Immature natural killer cell (primary cell): ENCODE data around the gene SEC61A1. TPM values are rescaled to one million over a fixed set of nuclear protein-coding genes. Genes with fewer than 3 reads are reported as not detected.

ENCODE experiments used
- DNase-seq, 3 donors: peaks; one replicate each; pipeline ENCODE4 v3.0.0; 2022; ENCODE audit warnings: mixed read lengths in 1 of 3
- H3K27ac Mint-ChIP-seq, 6 donors: one replicate each; pipeline ENCODE4 v1.8.0; 2020; ENCODE audit warnings: mixed read lengths in 6 of 6, mild to moderate bottlenecking in 5 of 6, inconsistent platforms in 4 of 6, moderate library complexity in 3 of 6
- H3K27me3 Mint-ChIP-seq, 3 donors: one replicate each; pipeline ENCODE4 v1.8.0; 2020 to 2021; ENCODE audit warnings: low read depth in 3 of 3, mild to moderate bottlenecking in 3 of 3, mixed read lengths in 3 of 3, moderate library complexity in 3 of 3, inconsistent platforms in 1 of 3
- H3K36me3 Mint-ChIP-seq, 3 donors: one replicate each; pipeline ENCODE4 v1.8.0; 2020; ENCODE audit warnings: mixed read lengths in 3 of 3, inconsistent platforms in 2 of 3, mild to moderate bottlenecking in 2 of 3
- H3K4me1 Mint-ChIP-seq, 2 donors: one replicate each; pipeline ENCODE4 v1.8.0; 2020; ENCODE audit warnings: inconsistent platforms in 2 of 2, mild to moderate bottlenecking in 2 of 2, mixed read lengths in 2 of 2, moderate library complexity in 1 of 2
- H3K4me3 Mint-ChIP-seq, 5 donors: one replicate each; pipeline ENCODE4 v1.8.0; 2020; ENCODE audit warnings: mild to moderate bottlenecking in 5 of 5, mixed read lengths in 5 of 5, inconsistent platforms in 3 of 5, moderate library complexity in 3 of 5
- H3K9me3 Mint-ChIP-seq, 6 donors: one replicate each; pipeline ENCODE4 v1.8.0; 2020; ENCODE audit warnings: mild to moderate bottlenecking in 6 of 6, mixed read lengths in 6 of 6, inconsistent platforms in 4 of 6, moderate library complexity in 3 of 6
- polyA plus RNA-seq, 3 donors: library from polyadenylated mRNA; unstranded; fragments of 300-500 nt; fragmentation: Illumina TruSeq; gene quantifications; one replicate each; pipeline ENCODE4 v1.2.3, GENCODE V29; 2021

SEC61A1 gene
- 100 to 1,000 TPM; 107 to 195 (median 172) TPM for polyA plus RNA-seq

DNA sequence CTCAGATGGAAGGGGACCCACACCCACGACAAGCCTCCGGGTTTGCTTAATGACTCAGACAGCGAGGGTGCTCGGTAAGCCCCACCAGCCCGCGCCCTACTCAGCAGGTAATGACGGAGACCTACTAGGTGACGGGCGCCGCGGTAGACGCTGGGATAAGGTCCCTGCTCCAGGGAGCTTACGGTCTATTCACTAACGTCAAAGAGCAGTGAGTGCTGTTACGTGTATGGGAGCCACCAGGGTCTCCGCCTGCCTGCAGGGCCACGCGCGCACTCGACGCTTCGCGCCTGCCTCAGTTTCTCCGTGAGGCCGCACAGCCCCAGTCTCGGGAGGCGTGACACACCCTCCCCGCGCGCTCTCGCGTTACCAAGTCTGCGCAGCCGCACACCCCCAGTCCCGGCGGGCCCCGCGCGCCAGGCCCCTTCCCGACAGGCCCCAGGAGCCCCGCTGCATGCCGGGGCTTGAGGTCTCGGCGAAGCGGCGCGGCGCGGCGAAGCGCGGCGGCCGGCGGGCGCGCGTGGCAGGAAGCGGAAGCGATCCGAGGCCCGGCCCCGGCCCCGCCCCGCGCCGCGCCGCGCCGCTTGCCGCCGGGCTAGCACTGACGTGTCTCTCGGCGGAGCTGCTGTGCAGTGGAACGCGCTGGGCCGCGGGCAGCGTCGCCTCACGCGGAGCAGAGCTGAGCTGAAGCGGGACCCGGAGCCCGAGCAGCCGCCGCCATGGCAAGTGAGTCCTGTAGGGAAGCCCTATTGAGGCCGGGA is at the start of gene SEC61A1:
Gene SEC61A1 (plus strand): TSS at position 601 of the 758 bp plus-strand sequence. CDS start 116 bp downstream, at position 717.
- peaks cover 0 to 21% (median 4%) of the 10 kb centered on the region in 3 donors for H3K36me3 Mint-ChIP-seq
- H3K4me1 Mint-ChIP-seq: peaks cover 45 to 52% of the 10 kb centered on the region in 2 donors
- peak within 1 kb of the TSS; percentile 88 to 96 (median 95) for H3K4me3 Mint-ChIP-seq
- DNase-seq: peak; percentile 93 to 94 (median 94)
- H3K9me3 Mint-ChIP-seq: no peaks in the 10 kb centered on the region
- peaks cover 1 to 12% (median 6%) of the 10 kb centered on the region in 3 donors for H3K27me3 Mint-ChIP-seq
- peak within 1 kb of the TSS; percentile 90 to 98 (median 98) for H3K27ac Mint-ChIP-seq

DNA sequence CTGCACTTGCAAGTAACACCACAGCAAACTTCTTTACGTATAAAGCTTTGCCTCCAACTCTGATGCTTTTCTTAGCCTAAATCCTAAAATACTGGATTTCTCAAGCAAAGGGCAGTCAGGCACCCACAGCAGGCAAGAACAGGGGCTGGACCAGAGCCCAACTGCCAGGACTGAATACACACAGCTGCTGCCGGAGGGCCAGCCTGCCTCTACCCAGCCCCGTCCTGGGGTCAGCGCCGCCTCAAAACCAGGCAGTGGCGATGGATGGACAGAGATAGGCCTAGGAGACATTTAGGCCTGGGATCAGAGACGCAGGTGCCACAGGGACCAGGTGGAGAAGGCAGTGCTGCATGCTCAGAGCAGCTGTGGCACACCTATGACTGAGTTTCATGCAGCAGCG is 47.6 kb upstream of the SEC61A1 start:
- H3K9me3 Mint-ChIP-seq: no peaks in the 10 kb centered on the region
- H3K4me1 Mint-ChIP-seq: no peaks in the 10 kb centered on the region
- peaks cover 1 to 3% (median 2%) of the 10 kb centered on the region in 3 donors for H3K27me3 Mint-ChIP-seq
- no peak for DNase-seq
- H3K4me3 Mint-ChIP-seq: no peak overlapping the region
- H3K27ac Mint-ChIP-seq: no peak overlapping the region
- no peaks in the 10 kb centered on the region for H3K36me3 Mint-ChIP-seq

DNA sequence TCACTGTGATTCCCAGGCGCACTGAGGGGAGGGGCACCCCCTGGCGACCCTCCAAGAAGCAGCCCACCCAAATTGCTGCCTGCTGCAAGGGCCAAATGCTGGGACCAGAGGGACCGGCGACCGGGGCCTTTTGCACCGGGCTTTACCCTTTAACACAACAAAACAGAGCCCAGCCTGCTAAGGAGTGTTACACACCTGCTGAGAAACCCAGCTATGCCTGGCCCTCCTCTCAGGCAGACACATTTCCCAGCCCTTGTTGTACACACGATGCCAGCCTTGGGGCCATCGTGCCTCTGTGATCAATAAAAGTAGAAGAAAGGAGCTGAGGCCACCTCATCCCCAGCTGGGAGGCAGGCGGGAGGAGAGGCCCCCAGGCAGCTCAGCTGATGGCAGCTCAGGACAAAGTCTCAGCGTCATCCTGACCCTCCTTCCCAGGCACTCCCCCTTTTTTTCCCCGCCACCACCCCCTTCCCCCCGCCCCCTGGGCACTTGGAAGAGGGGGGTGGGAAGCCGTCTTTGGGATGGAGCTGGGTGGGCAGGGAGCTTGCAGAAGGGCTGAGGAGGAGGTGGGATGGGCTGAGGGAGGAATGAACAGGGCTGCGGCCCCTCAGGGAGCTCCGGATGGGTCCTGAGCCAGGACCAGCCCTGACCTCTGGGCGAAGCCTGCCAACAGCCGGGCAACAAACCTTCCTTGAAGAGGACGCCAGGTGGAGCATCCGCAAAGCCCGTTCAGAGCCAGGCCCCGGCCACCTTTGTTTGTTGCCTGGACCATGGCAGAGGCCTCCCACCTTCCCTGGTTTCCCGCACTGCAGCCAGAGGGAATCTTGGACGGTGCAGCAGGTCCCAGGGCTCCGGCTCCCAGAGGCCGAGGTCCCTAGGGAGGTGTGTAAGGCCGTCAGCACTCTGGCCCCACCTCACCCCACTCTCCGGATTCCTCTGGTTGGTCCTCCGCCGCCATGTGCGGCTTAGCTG is 45.9 kb upstream of the SEC61A1 start:
- Mint-ChIP-seq H3K9me3 (no peaks in the 10 kb centered on the region), H3K4me3 (no peak overlapping the region), H3K4me1 (no peaks in the 10 kb centered on the region), H3K27me3 (peaks cover 1 to 4% (median 3%) of the 10 kb centered on the region in 3 donors), H3K27ac (no peak overlapping the region), H3K36me3 (no peaks in the 10 kb centered on the region)
- no peak for DNase-seq

DNA sequence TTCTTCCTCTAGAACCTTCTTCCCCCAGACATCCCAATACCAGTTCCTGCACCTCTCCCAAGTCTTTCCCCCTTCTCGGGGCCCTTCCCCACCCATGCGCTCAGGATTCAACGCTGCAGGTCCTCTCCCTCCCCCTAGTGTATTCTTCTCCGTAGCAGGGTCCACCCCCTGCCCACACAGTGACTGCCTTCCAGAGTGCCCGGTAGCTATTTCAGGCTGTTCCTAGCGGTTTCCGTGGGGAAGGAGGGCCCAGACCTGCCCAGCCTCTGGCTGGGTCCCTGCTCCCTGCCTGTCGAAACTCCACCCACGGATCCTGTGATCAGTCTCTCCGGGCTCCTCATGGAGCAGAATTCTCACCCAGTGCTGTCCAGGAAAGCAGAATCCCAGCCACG is 45.2 kb upstream of the SEC61A1 start:
- no peak for DNase-seq
- Mint-ChIP-seq H3K27me3 (peaks cover 1 to 4% (median 3%) of the 10 kb centered on the region in 3 donors), H3K36me3 (no peaks in the 10 kb centered on the region), H3K4me3 (no peak overlapping the region), H3K27ac (no peak overlapping the region), H3K4me1 (no peaks in the 10 kb centered on the region), H3K9me3 (no peaks in the 10 kb centered on the region)

GRCh38 chr3:128009952-128010846 is 42.0 kb upstream of the SEC61A1 start:
- no peak overlapping the region for H3K27ac Mint-ChIP-seq

DNA sequence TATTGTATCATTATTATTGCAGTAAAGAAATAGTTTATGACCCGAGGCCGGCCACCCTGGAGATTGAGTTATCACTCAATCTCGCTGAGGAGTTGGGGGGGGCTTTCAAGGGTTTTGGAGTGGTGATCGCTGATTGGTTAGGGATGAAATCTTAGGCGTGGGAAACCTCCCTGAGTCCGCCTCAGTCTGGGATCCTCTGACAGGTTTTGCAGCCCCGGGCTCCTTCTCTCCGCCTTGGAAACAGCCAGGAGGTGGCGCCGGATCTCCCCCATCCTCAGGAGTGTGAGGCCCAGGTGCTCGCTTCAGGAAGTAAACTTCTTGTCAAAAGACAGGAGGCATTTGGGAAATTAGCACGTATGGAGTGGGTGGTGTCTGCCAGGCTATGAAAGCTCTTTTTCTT is 41.1 kb upstream of the SEC61A1 start:
- no peak for DNase-seq
- H3K36me3 Mint-ChIP-seq: no peaks in the 10 kb centered on the region
- no peak overlapping the region for H3K4me3 Mint-ChIP-seq
- no peaks in the 10 kb centered on the region for H3K9me3 Mint-ChIP-seq
- no peak overlapping the region for H3K27ac Mint-ChIP-seq
- H3K27me3 Mint-ChIP-seq: peaks cover 3 to 7% (median 3%) of the 10 kb centered on the region in 3 donors
- no peaks in the 10 kb centered on the region for H3K4me1 Mint-ChIP-seq

More at GRCh38 chr3:128009952-128010846, 42.0 kb upstream of the SEC61A1 start:
- Mint-ChIP-seq H3K4me3 (no peak overlapping the region), H3K36me3 (no peaks in the 10 kb centered on the region), H3K27me3 (peaks cover 1 to 7% (median 3%) of the 10 kb centered on the region in 3 donors), H3K4me1 (no peaks in the 10 kb centered on the region), H3K9me3 (no peaks in the 10 kb centered on the region)
- no peak for DNase-seq

DNA sequence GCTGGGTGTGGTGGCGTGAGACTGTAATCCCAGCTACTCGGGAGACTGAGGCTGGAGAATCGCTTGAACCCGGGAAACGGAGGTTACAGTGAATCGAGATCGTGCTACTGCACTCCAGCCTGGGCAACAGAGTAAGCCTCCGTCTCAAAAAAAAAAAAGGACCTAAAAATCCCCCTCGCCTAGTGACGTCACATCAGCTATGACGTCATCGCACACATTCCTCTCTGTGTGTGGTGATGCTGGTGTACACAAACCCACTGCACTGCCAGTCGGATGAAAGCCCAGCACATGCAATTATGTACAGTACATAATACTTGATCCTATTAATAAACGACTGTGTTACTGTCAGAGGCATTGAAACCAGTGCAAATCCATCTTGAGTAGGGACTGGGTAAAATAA is 40.2 kb upstream of the SEC61A1 start:
- DNase-seq: no peak
- no peak overlapping the region for H3K27ac Mint-ChIP-seq
- no peaks in the 10 kb centered on the region for H3K36me3 Mint-ChIP-seq
- peaks cover 3 to 7% (median 6%) of the 10 kb centered on the region in 3 donors for H3K27me3 Mint-ChIP-seq
- no peak overlapping the region for H3K4me3 Mint-ChIP-seq
- H3K4me1 Mint-ChIP-seq: no peaks in the 10 kb centered on the region
- H3K9me3 Mint-ChIP-seq: no peaks in the 10 kb centered on the region

DNA sequence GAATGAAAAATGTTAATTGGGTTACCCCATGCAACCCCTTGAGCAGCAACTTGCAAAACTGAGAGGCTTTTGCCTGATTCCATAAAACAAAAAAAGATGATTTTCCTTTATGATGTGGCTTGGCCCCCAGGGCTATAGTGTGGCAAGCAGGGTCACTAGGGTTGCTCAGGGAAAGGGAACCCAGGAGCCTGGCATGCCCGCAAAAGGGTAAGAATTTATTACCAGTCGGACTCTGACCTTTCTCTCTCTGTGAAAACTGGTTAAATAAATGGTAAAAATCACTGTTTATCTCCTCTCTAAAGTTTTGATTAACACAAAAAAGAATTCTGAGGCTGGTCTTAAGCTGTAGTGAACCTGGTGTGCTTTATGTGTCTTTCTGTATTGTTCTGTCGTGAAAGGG is 37.7 kb upstream of the SEC61A1 start:
- H3K36me3 Mint-ChIP-seq: no peaks in the 10 kb centered on the region

GRCh38 chr3:128016502-128016901 is 35.7 kb upstream of the SEC61A1 start:
- no peak for DNase-seq
- peaks cover 2 to 5% (median 3%) of the 10 kb centered on the region in 3 donors for H3K27me3 Mint-ChIP-seq
- no peaks in the 10 kb centered on the region for H3K9me3 Mint-ChIP-seq
- H3K36me3 Mint-ChIP-seq: no peaks in the 10 kb centered on the region
- H3K4me1 Mint-ChIP-seq: no peaks in the 10 kb centered on the region
- no peak overlapping the region for H3K27ac Mint-ChIP-seq
- no peak overlapping the region for H3K4me3 Mint-ChIP-seq

More for the DNA sequence above, 37.7 kb upstream of the SEC61A1 start:
- no peak for DNase-seq
- Mint-ChIP-seq H3K27me3 (peaks cover 2 to 7% (median 5%) of the 10 kb centered on the region in 3 donors), H3K9me3 (no peaks in the 10 kb centered on the region), H3K4me1 (no peaks in the 10 kb centered on the region), H3K4me3 (no peak overlapping the region), H3K27ac (no peak overlapping the region)

- H3K27ac Mint-ChIP-seq: no peak overlapping the region
- no peaks in the 10 kb centered on the region for H3K9me3 Mint-ChIP-seq
- peaks cover 0 to 4% (median 4%) of the 10 kb centered on the region in 3 donors for H3K27me3 Mint-ChIP-seq
- H3K36me3 Mint-ChIP-seq: no peaks in the 10 kb centered on the region
- H3K4me3 Mint-ChIP-seq: no peak overlapping the region
- DNase-seq: no peak
- no peaks in the 10 kb centered on the region for H3K4me1 Mint-ChIP-seq
These were observed 30.4 kb upstream of the SEC61A1 start for GRCh38 chr3:128021768-128022372.

- H3K9me3 Mint-ChIP-seq: no peaks in the 10 kb centered on the region
These were observed 19.1 kb upstream of the SEC61A1 start for GRCh38 chr3:128033102-128033501.

GRCh38 chr3:128036119-128036518 is 16.1 kb upstream of the SEC61A1 start:
- Mint-ChIP-seq H3K4me3 (no peak overlapping the region), H3K36me3 (no peaks in the 10 kb centered on the region), H3K9me3 (no peaks in the 10 kb centered on the region), H3K27ac (no peak overlapping the region), H3K4me1 (no peaks in the 10 kb centered on the region), H3K27me3 (peaks cover 0 to 2% (median 1%) of the 10 kb centered on the region in 3 donors)
- DNase-seq: no peak

More at GRCh38 chr3:128033102-128033501, 19.1 kb upstream of the SEC61A1 start:
- H3K4me1 Mint-ChIP-seq: no peaks in the 10 kb centered on the region
- no peak overlapping the region for H3K27ac Mint-ChIP-seq
- no peak for DNase-seq
- H3K27me3 Mint-ChIP-seq: peaks cover 1 to 5% (median 4%) of the 10 kb centered on the region in 3 donors
- H3K36me3 Mint-ChIP-seq: no peaks in the 10 kb centered on the region
- no peak overlapping the region for H3K4me3 Mint-ChIP-seq

GRCh38 chr3:128040041-128040440 is 12.2 kb upstream of the SEC61A1 start:
- H3K9me3 Mint-ChIP-seq: no peaks in the 10 kb centered on the region
- H3K27ac Mint-ChIP-seq: no peak overlapping the region
- no peak overlapping the region for H3K4me3 Mint-ChIP-seq
- H3K4me1 Mint-ChIP-seq: no peaks in the 10 kb centered on the region
- peaks cover 0 to 3% (median 2%) of the 10 kb centered on the region in 3 donors for H3K27me3 Mint-ChIP-seq
- no peak for DNase-seq
- no peaks in the 10 kb centered on the region for H3K36me3 Mint-ChIP-seq
